GM12878 (cell line): ENCODE data around the gene COL9A1. TPM values are rescaled to one million over a fixed set of nuclear protein-coding genes. Genes with fewer than 3 reads are reported as not detected.

Source experiments
- CHD4 ChIP-seq: fragments of 200-600 bp; sonication (generic); IDR thresholded peaks from 2 replicates; pipeline ENCODE4 v1.6.1; 2016; ENCODE audit warnings: mild to moderate bottlenecking
- LARP7 ChIP-seq: fragments of 450-650 bp; IDR thresholded peaks from 2 replicates; pipeline ENCODE4 v1.6.1; 2017; ENCODE audit warnings: mild to moderate bottlenecking
- MEF2B ChIP-seq: fragments of 450-650 bp; IDR thresholded peaks from 2 replicates; pipeline ENCODE4 v1.6.1; 2018; ENCODE audit warnings: mild to moderate bottlenecking, moderate library complexity; ENCODE audit not compliant: partially characterized antibody, poor library complexity, severe bottlenecking
- POLR2A ChIP-seq: IDR thresholded peaks from 2 replicates; pipeline ENCODE4 v1.6.1; 2011; ENCODE audit warnings: low read depth, mild to moderate bottlenecking, low read length
- RAD51 ChIP-seq: fragments of 450-650 bp; IDR thresholded peaks from 2 replicates; pipeline ENCODE4 v1.6.1; 2016; ENCODE audit warnings: moderate library complexity, mild to moderate bottlenecking, inconsistent platforms
- SMC3 ChIP-seq: IDR thresholded peaks from 2 replicates; pipeline ENCODE4 v1.6.1; 2011; ENCODE audit warnings: low read length, improper control_type of control experiment, borderline replicate concordance
- TCF12 ChIP-seq: IDR thresholded peaks from 2 replicates; pipeline ENCODE4 v1.6.1; 2011; ENCODE audit warnings: low read depth, mild to moderate bottlenecking, low read length
- WRNIP1 ChIP-seq: IDR thresholded peaks from 2 replicates; pipeline ENCODE4 v1.6.1; 2011; ENCODE audit warnings: low read depth, low read length, improper control_type of control experiment, borderline replicate concordance
- polyA plus RNA-seq, 11 experiments: library from polyadenylated mRNA; depleted of rRNA in 4 of 11; unstranded in 6 of 11; stranded (reverse) in 5 of 11; fragments of >200 nt; fragmentation: Nextera tagmentation in 4 of 11; fragmentation: Illumina TruSeq in 1 of 11; extraction: Ambion mirVana in 4 of 11; extraction: Trizol in 1 of 11; gene quantifications; 1 replicate in 1 of 11; 2 replicates in 10 of 11; pipeline versions ENCODE4 v1.2.1 to v1.2.3, GENCODE V29; 2011 to 2016; ENCODE audit warnings: inconsistent platforms in 2 of 11, missing spikeins in 2 of 11, low read depth in 1 of 11
- total RNA-seq, 4 experiments: library from RNA; depleted of rRNA in 3 of 4; stranded (reverse); fragments of >200 nt in 3 of 4; fragmentation: Illumina TruSeq in 1 of 4; extraction: Trizol in 1 of 4; gene quantifications; 2 replicates each; pipeline versions ENCODE4 v1.2.1 to v1.2.3, GENCODE V29; 2013 to 2021
- TF ChIP-seq, protein P1 (sequence below): IDR thresholded peaks from 2 replicates; pipeline ENCODE4 v1.6.1; 2012; ENCODE audit warnings: mild to moderate bottlenecking, low read depth, low read length
- TF ChIP-seq, protein P2 (sequence below): fragments of 450-650 bp; IDR thresholded peaks from 2 replicates; pipeline ENCODE4 v1.6.1; 2017; ENCODE audit warnings: mild to moderate bottlenecking, low read depth, inconsistent platforms; ENCODE audit not compliant: poor library complexity, severe bottlenecking
- TF ChIP-seq, protein P3 (sequence below): fragments of 150-350 bp; IDR thresholded peaks from 2 replicates; pipeline ENCODE4 v1.6.1; 2014; ENCODE audit warnings: mild to moderate bottlenecking, low read depth, low read length

Gene COL9A1
- total and polyA plus RNA-seq, 10 of the 15 experiments (the other 5 are each of a cell fraction or from before 2014, with no cell fraction given) = not detected

DNA sequence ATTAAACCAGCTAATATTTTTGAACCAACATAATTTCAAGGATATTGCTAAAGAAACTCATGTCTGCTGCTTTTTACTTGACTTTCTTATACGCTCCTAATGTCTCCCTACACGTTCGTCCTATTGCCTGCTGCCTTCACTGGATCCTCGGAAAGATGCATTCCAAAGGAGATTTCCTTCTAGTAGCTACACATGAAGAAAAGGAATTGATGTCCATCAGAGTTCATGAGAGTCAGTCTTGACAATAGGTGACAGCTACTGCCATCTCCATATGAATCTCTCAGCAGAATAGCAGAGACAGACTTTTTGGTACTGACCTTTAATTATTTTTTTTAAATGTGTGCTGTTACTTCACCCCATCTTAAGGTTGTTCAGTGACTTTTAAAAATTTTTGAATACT, 24.2 kb upstream of the COL9A1 start (continued):
- TF ChIP-seq, protein P1, sequence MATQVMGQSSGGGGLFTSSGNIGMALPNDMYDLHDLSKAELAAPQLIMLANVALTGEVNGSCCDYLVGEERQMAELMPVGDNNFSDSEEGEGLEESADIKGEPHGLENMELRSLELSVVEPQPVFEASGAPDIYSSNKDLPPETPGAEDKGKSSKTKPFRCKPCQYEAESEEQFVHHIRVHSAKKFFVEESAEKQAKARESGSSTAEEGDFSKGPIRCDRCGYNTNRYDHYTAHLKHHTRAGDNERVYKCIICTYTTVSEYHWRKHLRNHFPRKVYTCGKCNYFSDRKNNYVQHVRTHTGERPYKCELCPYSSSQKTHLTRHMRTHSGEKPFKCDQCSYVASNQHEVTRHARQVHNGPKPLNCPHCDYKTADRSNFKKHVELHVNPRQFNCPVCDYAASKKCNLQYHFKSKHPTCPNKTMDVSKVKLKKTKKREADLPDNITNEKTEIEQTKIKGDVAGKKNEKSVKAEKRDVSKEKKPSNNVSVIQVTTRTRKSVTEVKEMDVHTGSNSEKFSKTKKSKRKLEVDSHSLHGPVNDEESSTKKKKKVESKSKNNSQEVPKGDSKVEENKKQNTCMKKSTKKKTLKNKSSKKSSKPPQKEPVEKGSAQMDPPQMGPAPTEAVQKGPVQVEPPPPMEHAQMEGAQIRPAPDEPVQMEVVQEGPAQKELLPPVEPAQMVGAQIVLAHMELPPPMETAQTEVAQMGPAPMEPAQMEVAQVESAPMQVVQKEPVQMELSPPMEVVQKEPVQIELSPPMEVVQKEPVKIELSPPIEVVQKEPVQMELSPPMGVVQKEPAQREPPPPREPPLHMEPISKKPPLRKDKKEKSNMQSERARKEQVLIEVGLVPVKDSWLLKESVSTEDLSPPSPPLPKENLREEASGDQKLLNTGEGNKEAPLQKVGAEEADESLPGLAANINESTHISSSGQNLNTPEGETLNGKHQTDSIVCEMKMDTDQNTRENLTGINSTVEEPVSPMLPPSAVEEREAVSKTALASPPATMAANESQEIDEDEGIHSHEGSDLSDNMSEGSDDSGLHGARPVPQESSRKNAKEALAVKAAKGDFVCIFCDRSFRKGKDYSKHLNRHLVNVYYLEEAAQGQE = no peak
- TF ChIP-seq, protein P2, sequence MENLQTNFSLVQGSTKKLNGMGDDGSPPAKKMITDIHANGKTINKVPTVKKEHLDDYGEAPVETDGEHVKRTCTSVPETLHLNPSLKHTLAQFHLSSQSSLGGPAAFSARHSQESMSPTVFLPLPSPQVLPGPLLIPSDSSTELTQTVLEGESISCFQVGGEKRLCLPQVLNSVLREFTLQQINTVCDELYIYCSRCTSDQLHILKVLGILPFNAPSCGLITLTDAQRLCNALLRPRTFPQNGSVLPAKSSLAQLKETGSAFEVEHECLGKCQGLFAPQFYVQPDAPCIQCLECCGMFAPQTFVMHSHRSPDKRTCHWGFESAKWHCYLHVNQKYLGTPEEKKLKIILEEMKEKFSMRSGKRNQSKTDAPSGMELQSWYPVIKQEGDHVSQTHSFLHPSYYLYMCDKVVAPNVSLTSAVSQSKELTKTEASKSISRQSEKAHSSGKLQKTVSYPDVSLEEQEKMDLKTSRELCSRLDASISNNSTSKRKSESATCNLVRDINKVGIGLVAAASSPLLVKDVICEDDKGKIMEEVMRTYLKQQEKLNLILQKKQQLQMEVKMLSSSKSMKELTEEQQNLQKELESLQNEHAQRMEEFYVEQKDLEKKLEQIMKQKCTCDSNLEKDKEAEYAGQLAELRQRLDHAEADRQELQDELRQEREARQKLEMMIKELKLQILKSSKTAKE = no peak
- TF ChIP-seq RAD51 (no peak), TCF12 (no peak), LARP7 (no peak), CHD4 (no peak), MEF2B (no peak), WRNIP1 (no peak), POLR2A (no peak), SMC3 (no peak)
- TF ChIP-seq, protein P3, sequence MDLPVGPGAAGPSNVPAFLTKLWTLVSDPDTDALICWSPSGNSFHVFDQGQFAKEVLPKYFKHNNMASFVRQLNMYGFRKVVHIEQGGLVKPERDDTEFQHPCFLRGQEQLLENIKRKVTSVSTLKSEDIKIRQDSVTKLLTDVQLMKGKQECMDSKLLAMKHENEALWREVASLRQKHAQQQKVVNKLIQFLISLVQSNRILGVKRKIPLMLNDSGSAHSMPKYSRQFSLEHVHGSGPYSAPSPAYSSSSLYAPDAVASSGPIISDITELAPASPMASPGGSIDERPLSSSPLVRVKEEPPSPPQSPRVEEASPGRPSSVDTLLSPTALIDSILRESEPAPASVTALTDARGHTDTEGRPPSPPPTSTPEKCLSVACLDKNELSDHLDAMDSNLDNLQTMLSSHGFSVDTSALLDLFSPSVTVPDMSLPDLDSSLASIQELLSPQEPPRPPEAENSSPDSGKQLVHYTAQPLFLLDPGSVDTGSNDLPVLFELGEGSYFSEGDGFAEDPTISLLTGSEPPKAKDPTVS = no peak
